MM.1S (cell line): ENCODE measurements around the gene PHAX.
"Not testable (repeated sequence)": the region's sequence is repeated elsewhere in the genome, so short reads cannot be mapped to it uniquely, and the experiment has no call there.

Experiments
- CTCF ChIP-seq: fragments of 300-600 bp; sonication (generic); IDR thresholded peaks from 2 replicates; pipeline ENCODE4 v1.5.1; 2016; ENCODE audit warnings: antibody characterized with exemption, low read length, mixed read lengths
- EZH2 ChIP-seq: fragments of 300-600 bp; sonication (generic); optimal IDR thresholded peaks from 2 replicates; pipeline ENCODE3; 2017; ENCODE audit warnings: low read depth, mild to moderate bottlenecking, antibody characterized with exemption, low read length, mixed read lengths
- EZH2phosphoT487 ChIP-seq: fragments of 300-600 bp; sonication (generic); IDR thresholded peaks from 2 replicates; pipeline ENCODE4 v1.6.1; 2018; ENCODE audit warnings: antibody characterized with exemption, low read length

- TF ChIP-seq CTCF, EZH2, EZH2phosphoT487: not testable (repeated sequence)
Measured at GRCh38 chr5:126555101-126555500, 45.6 kb upstream of the PHAX start.
